Stimulated activated CD8-positive, alpha-beta memory T cell treated with anti-CD3 and anti-CD28 coated beads, Interleukin-12 subunit alpha, Interleukin-12 subunit beta, amount 100 ng/mL, for 4 hours (primary cell): Measurements from ENCODE around the gene SAMD1.
"Not testable (repeated sequence)": the region's sequence is repeated elsewhere in the genome, so short reads cannot be mapped to it uniquely, and the experiment has no call there.

Experiments used
- DNase-seq: peaks from one replicate; pipeline ENCODE4 v3.0.0-alpha.2; 2020; ENCODE audit warnings: low read depth

SAMD1 gene

DNA sequence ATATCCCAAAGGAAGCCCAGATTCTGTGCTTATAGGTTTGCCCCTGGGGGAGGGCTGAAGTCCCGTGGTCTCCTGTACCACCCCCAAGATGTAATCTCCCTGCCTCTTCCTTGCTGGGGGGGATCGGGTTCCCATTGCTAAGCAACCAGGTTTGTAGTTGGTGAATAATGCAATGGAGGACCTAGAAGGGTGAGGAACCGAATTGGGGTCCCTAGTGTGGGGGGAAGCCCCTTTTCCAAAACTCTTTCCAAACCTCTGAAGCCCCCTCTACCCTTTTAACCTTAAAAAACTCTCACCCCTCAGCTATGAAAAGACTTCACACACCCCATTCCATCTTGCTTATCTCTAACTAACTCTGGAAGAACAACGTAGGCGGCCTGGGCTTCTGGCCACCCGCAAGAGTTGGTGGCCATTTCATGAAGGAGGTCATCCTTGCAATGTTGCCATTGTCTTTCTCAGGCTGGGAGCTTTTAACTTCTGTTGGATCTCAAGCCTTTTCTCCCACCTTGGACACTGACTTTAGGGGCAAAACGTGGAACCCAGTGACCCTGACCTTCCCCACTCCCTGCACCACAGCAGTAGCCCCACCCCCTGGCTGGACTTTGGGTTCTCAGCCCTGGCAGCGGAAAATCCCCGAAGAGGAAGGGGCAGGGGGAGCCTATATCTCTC lies 29.3 kb downstream of the SAMD1 start:
- no peak for DNase-seq

DNA sequence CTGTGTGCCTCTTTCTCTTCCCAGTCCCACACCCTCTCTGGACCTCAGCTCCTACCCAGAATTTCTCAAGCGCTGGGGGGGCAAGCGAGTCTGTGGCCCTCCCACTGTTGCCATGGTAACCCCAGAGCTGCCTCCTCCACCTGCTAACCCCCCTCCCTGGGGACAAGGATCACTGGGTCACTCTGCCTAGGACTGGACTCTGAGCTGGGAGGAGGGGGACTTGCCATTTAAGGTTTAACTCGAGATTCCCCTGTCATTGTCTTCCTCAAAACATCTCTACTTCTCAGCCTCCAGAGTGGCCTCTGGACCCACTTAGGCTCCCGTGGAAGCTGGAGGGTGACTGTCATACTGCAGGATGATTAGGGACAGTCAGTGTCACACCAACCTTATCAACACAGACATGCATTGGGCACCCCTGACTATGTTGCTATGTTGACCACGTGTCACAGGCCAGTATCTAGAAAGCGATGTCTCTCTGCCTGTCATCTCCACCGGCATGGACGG lies 30.8 kb downstream of the SAMD1 start:
- DNase-seq: no peak

DNA sequence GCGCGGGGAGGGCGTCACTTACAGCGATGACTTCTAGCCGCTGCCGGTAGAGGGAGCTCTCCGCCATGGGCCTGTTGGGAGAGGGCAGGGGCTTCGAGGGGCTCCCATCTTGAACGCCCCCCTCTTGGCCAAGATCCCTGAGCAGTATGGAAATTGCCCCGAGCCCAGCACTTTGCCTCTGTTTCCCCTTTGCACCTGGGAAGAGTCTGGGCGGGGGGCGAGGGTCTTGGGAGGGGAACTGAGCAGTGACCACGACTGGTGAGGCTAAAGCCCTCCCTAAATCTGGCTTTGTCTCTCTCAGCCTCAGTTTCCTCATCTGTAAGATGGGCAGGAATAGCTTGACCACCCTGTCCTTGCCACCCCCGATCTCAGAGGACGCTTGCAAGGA lies 31.5 kb downstream of the SAMD1 start:
- DNase-seq: peak; percentile 17

DNA sequence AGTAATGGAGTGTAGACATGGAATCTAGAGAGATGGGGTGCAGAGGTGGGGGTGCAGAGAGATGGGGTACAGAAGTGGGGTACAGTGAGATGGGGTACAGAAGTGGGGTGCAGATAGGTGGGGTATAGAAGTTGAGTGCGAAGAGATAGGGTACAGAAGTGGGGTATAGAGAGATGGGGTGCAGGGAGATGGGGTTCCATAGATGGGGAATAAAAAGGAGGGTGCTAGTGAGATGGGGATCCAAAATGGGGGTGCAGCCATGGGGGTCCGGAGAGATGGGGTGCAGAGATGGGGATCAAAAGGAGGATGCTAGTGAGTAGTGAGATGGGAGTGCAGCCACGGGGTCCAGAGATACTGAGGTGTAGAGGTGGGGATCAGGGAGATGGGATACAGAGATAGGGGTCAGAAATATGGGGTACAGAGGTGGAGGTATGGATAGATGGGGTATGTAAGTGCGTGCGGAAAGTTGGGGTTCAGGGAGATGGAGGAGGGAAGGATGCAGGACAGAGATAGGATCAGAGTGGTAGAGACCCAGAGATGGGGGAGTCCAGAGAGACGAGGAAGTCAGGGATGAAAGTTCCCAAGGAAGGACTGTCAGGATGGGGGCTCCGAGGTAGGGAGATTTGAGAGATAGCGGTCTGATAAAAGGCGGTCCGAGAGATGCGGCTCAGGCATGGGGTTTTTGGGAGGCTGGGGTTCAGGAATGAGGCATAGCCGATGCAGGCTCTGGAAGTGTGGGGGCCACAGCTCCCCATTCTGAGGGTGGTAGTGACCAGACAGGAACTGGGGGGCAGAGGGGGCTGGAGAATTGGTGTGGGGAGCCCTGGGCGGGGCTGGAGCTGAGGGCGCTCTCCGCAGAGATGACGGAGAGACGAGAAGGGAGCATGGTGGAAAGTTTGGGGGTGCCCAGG lies 32.1 kb downstream of the SAMD1 start:
- DNase-seq: no peak

DNA sequence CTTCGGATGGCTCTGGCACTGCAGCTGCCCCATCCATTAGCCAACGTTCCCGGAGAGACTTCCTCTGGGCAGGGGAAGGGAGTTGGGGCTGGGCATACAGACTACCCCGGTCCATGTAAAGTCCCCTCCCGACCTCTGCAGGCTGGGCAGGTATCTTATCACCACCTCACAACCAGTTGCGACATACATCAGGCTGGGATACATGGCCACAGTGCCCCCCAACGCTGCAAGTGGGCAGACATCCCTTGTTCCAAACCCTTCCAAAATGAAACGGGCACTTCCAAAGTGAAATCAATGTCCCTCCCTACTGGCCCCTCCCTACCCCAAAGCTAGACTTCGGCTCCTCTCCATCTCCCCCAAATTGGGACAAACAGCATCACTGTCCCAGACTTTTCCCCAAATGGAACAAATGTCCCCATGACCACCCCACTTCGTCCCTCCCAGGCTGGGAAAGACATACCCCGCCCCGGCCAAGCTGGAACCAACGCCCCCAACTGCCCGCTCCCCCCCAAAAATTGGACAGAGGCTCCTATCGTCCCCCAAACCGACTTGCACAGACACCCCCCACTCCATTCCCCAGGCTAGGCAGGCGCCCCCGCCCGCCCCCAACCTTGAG lies 33.7 kb downstream of the SAMD1 start:
- no peak for DNase-seq

DNA sequence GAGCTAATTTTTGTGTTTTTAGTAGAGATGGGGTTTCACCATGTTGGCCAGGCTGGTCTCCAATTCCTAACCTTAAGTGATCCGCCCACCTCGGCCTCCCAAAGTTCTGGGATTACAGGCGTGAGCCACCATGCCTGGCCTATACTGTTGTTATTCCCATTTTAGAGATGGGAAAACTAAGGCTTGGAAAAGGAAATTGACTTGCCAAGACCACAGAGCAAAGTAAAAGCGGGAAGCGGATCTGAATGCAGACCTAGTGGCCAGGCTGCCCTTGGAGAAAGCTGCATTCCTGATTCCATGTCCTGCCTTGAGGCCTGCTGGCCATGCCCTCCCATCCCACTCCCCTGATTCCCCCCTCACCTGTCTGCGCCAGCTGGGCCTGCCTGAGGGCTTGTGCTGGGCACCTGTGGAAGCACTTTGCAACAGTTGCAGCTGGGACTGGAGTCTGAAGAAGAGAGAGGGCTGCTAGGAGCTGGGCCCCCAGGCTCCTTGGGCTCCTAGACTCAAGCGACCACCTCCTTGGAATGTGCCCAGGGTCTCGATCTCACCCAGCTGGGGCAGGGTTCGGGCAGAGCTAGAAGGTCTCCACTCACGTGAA lies 34.4 kb downstream of the SAMD1 start:
- no peak for DNase-seq

DNA sequence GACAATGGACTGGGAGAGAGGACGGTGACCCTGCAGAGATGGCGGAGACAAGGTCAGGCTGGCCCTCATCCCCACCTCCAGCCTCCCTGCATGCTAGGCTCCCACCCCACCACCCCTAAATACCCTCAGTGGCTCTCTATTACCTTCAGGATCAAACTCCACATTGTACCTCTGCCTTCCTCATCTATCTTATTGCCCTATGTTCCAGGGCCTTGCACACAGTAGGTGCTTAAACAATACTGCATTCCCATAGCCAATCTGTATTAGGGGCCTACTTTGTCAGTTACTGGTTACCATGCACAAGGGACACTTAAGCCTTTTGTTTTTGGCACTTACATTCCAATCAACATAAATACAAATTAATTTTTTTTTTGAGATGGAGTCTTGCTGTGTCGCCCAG lies 35.2 kb downstream of the SAMD1 start:
- no peak for DNase-seq

DNA sequence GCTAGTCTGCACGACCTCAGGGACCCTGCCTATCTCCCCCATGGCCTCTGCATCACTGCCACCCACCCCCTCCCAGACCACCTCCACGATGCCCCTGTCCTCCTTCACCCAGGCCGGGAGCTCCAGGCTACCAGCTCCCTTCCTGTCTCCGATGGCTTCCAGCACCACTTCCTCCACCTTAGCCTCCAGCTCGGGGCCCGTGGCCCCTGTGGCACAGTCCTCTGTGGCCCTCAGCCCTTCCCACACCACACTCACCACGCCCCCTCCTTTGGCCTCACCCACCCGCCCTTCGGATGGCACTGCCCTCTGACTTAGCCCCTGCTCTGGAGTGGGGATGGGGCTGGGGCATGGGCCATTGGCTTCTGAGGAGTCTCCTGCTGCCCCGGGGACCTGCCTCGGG lies 35.8 kb downstream of the SAMD1 start:
- DNase-seq: no peak

DNA sequence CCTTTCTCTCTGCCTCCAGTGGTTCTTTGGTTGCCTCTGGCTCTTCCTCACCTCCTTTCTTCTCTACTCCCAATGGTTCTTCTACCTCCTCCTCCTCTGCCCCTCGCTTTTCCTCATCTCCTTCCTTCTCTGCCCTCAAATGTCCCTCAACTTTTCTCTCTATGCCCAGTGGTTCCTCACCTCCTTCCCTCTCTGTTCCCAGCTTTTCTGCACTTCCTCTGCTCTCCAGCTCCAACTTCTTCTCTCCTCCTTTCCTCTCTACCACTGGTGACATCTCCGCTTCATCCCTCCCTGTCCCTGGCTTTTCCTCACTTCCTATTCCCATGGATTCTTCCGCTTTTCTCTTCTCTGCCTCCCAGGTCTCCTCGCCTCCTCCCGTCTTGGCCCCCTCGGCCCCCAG lies 36.5 kb downstream of the SAMD1 start:
- no peak for DNase-seq

DNA sequence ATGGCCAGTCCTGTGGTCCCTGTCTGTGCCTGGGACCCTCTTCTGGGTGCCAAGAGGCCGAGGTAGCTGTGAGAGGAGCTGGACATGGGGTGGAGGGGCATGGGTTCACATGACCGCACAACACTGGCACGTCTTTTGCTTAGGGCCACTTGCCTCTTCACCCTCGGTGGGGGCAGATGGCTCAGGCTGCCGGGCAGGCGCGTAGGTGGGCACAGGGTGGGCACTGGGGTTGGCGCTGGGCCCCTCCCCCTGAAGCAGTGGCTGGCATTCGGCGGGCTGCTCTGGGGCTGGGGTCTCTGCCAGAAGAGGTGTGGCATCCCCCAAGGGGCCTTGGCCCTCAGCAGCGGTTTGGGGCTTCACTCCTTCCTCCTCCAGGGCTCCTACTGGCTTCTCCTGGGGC lies 37.1 kb downstream of the SAMD1 start:
- DNase-seq: no peak

DNA sequence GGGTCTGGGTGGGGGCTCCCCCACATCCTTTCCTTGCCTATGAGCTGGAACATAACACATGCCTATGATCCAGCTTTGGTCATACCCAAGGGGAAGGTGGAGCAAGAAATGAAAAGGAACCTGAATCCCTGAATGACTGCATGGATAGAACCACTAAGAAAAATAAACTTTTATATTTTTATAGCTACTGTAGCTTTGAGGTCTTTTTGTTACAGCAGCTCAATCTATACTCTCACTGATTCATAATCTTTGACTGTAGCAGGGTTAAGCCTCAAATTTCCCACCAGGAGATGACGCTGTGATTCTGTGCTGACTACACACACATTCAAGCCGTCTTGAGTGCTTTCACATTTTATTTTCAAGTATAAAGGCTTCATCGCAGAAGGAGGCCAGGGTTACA lies 37.5 kb downstream of the SAMD1 start:
- no peak for DNase-seq

DNA sequence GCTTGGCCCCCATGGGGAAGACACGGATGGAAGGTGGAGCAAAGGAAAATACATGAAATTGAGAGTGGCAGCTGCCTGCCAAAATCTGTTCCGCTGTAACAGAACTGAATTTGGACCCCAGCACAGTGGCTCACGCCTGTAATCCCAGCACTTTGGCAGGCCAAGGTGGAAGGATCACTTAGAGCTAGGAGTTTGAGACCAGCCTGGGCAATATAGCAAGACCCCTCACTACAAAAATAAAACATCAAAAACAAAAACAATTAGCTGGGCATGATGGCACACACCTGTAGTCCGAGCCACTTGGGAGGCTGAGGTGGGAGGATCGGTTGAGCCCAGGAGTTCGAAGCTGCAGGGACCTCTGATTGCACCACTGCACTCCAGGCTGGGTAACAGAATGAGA lies 38.1 kb downstream of the SAMD1 start:
- no peak for DNase-seq

DNA sequence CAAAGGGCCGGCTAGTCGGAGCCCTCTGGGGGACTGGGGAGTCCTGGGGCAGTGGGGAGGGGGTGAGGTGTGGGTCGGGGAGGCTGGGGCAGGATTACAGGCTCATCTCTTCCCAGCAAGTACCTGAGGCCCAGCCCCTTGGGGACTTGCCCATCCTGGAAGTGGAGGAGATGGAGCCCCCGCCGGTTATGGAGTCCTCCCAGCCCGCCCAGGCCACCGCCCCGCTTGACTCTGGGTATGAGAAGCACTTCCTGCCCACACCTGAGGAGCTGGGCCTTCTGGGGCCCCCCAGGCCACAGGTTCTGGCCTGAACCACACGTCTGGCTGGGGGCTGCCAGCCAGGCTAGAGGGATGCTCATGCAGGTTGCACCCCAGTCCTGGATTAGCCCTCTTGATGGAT lies 38.6 kb downstream of the SAMD1 start:
- no peak for DNase-seq

DNA sequence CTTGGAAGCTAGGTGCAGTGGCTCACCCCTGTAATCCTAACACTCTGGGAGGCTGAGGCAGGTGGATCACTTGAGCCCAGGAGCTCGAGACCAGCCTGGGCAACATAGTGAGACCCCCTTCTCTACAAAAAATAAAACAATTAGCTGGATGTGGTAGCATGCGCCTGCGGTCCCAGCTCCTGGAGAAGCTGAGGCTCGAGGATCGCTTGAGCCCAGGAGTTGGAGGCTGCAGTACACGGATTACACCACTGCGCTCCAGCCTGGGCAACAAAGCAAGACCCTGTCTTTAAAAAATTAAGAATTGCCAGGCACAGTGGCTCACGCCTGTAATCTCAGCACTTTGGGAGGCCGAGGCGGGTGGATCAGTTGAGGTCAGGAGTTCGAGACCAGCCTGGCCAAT lies 39.6 kb downstream of the SAMD1 start:
- DNase-seq: not testable (repeated sequence)

DNA sequence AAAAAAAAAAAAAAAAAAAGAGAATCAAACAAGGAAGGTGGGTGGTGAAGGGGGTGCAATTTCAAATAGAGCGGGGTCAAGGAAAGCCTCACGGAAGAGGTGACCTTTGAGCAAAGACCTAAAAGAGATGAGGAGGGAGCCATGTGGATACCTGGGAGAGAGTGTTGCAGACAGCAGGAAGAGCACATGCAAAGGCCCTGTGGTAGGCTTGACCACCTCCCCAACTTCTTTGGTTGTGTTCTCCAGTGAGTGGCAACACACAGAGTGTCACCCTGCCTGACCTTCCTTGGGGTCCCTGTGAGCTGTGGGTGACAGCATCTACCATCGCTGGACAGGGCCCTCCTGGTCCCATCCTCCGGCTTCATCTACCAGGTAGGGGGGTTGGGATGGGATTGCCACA lies 40.0 kb downstream of the SAMD1 start:
- no peak for DNase-seq

DNA sequence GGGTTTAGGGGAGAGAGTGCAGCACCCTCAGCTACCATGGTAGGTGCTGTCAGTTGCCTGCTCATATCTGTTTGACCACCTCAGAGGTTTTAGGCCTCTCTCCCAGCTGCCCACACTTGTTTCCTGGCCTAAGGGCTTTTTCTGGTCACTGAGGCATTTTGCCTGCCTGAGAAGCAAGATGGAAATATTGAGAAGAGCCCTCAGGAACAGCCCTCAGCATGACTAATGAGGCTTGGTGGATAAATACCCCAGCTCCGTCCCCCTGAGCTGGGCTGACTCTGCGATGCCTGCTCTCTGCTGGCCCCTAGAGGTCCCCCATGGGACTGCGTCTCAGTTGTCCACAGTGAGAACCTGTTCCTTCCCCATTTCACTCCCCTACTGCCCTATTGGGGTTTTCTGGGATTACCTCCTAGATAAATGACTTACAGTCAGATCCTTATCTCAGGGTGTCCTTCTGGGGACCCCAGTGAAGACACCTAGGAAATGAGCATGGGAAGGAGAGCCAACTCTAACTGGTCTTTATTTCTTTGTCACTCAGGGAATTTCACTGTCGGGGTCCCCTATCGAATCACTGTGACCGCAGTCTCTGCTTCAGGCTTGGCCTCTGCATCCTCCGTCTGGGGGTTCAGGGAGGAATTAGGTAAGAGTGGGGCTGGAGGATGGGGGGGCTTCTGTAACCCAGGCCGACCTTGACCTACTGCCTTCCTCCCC lies 42.0 kb downstream of the SAMD1 start:
- peak; percentile 56 for DNase-seq

DNA sequence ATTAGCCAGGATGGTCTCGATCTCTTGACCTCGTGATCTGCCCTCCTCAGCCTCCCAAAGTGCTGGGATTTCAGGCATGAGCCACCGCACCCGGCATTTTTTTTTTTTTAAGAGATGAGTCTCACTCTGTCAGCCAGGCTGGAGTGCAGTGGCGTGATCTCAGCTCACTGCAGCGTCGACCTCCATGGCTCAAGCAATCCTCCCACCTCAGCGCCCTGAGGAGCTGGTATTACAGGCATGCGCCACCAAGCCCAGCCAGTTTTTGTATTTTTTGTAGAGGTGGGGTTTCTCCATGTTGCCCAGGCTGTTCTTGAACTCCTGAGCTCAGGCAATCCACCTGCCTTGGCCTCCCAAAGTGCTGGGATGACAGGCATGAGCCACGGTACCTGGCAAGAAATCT lies 42.7 kb downstream of the SAMD1 start:
- not testable (repeated sequence) for DNase-seq

DNA sequence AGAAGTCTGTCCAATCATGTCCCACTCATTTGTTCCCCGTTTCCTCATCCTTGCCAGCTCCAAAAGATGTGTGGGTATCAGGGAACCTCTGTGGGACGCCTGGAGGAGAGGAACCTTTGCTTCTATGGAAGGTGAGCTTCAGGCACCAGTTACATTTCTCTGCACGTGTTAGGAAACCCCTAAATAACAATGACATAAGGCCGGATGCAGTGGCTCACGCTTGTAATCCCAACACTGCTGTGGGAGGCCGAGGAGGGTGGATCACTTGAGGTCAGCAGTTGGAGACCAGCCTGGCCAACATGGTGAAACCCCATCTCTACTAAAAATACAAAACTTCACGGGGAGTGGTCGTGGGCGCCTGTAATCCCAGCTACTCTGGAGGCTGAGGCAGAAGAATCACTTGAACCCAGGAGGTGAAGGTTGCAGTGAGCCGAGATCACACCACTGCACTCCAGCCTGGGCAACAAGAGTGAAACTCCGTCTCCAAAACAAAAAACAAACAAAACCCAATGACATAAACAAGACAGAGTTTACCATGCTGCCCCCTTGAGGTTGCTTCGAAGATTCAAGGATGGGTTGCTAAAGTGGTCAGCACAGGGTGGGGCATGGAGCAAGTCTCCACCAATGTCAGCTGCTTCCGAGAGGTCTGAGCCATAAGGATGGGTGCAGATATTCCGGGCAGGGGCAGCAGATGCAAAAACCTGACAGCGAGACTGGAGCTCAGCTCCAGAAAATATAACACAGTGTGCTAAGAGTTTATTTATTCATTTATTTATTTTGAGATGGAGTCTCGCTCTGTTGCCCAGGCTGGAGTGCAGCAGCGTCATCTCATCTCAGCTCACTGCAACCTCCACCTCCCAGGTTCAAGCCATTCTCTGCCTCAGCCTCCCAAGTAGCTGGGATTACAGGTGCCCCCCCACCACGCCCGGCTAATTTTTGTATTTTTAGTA lies 47.6 kb downstream of the SAMD1 start:
- DNase-seq: not testable (repeated sequence)

DNA sequence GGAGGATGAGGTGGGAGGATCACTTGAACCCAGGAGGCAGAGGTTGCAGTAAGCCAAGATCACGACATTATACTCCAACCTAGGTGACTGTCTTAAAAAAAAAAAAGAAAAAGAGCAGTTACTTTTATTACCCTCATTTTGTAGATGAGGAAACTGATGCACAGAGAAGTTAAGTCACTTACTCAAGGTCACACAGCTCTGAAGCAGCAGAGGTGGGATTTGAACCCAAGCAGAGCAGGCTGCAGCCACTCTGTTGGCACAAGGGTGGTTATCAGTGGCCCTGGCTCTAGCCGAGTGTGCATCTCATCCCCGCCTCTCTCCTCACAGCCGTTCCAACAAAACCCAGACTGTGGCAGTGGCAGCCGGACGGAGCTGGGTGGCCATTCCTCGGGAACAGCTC lies 51.4 kb downstream of the SAMD1 start:
- no peak for DNase-seq
